Activated T-cell treated with anti-CD3 and anti-CD28 coated beads, Interleukin-2, amount 50 U/mL, for 72 hours (primary cell): ENCODE data around the gene SCFD2. TPM values are rescaled to one million over a fixed set of nuclear protein-coding genes. Genes with fewer than 3 reads are reported as not detected.
"Not testable (repeated sequence)": the region's sequence is repeated elsewhere in the genome, so short reads cannot be mapped to it uniquely, and the experiment has no call there.

Experiments
- ATAC-seq, 2 donors: fragments of 150-1000 bp; cut with Tn5 transposase; replicated peaks in 1 of 2; 2 replicates each; pipeline ENCODE4 v1.10.0; 2021; ENCODE audit warnings: moderate library complexity in 2 of 2, mild to moderate bottlenecking in 1 of 2
- DNase-seq, 2 donors: peaks; one replicate each; pipeline ENCODE4 v3.0.0; 2021 to 2022; ENCODE audit warnings: mixed read lengths in 1 of 2
- H3K27ac Mint-ChIP-seq: one replicate; pipeline ENCODE4 v1.8.0; 2022; ENCODE audit warnings: mild to moderate bottlenecking, moderate library complexity, mixed read lengths
- H3K27me3 Mint-ChIP-seq: one replicate; pipeline ENCODE4 v1.8.0; 2022; ENCODE audit warnings: low read depth, mixed read lengths
- H3K36me3 Mint-ChIP-seq, 2 donors: one replicate each; pipeline ENCODE4 v1.8.0; 2022; ENCODE audit warnings: mixed read lengths in 2 of 2, mild to moderate bottlenecking in 1 of 2; ENCODE audit not compliant: insufficient read depth in 2 of 2
- H3K4me1 Mint-ChIP-seq: one replicate; pipeline ENCODE4 v1.8.0; 2022; ENCODE audit warnings: low read depth, mixed read lengths
- H3K4me3 Mint-ChIP-seq, 2 donors: one replicate each; pipeline ENCODE4 v1.8.0; 2022; ENCODE audit warnings: mild to moderate bottlenecking in 2 of 2, mixed read lengths in 2 of 2, moderate library complexity in 2 of 2
- H3K9me3 Mint-ChIP-seq, 2 donors: one replicate each; pipeline ENCODE4 v1.8.0; 2022; ENCODE audit warnings: mixed read lengths in 2 of 2
- total RNA-seq, 2 donors: library from RNA; stranded (reverse); gene quantifications; one replicate each; pipeline ENCODE4 v1.2.3, GENCODE V29; 2022

SCFD2 gene
- total RNA-seq, 2 donors from 2014 or later = 15.5 to 17.6 TPM

- Mint-ChIP-seq H3K36me3 (peaks cover 0 to 6% of the 10 kb centered on the region in 2 donors), H3K4me1 (peaks cover 11% of the 10 kb centered on the region), H3K9me3 (peaks cover 0 to 2% of the 10 kb centered on the region in 2 donors)
Observed at GRCh38 chr4:53076374-53076958, 289.4 kb downstream of the SCFD2 start.

GRCh38 chr4:53075162-53075785 lies 290.6 kb downstream of the SCFD2 start:
- DNase-seq (no peak), ATAC-seq (no peak)
- Mint-ChIP-seq H3K4me3 (peak overlapping the region; percentile 7 to 55), H3K27ac (peak overlapping the region; percentile 43), H3K27me3 (no peaks in the 10 kb centered on the region), H3K4me1 (peaks cover 11% of the 10 kb centered on the region), H3K36me3 (peaks cover 4 to 6% of the 10 kb centered on the region in 2 donors), H3K9me3 (peaks cover 4 to 6% of the 10 kb centered on the region in 2 donors)

More at GRCh38 chr4:53076374-53076958, 289.4 kb downstream of the SCFD2 start:
- Mint-ChIP-seq H3K27me3 (no peaks in the 10 kb centered on the region), H3K27ac (no peak overlapping the region), H3K4me3 (no peak overlapping the region)
- DNase-seq (no peak), ATAC-seq (no peak)

GRCh38 chr4:53068755-53069330 lies 297.0 kb downstream of the SCFD2 start:
- DNase-seq = no peak
- H3K27ac Mint-ChIP-seq = no peak overlapping the region
- no peaks in the 10 kb centered on the region for H3K4me1 Mint-ChIP-seq
- no peak overlapping the region for H3K4me3 Mint-ChIP-seq
- peaks cover 12 to 13% of the 10 kb centered on the region in 2 donors for H3K9me3 Mint-ChIP-seq
- H3K27me3 Mint-ChIP-seq = no peaks in the 10 kb centered on the region
- H3K36me3 Mint-ChIP-seq = peaks cover 14 to 16% of the 10 kb centered on the region in 2 donors
- ATAC-seq = no peak

- ATAC-seq (peak; percentile 34 to 38), DNase-seq (no peak)
- Mint-ChIP-seq H3K27ac (peak overlapping the region; percentile 10), H3K4me3 (no peak overlapping the region), H3K36me3 (peaks cover 14 to 16% of the 10 kb centered on the region in 2 donors), H3K4me1 (no peaks in the 10 kb centered on the region), H3K27me3 (no peaks in the 10 kb centered on the region), H3K9me3 (peaks cover 12 to 13% of the 10 kb centered on the region in 2 donors)
Observed at GRCh38 chr4:53067125-53067802, 298.6 kb downstream of the SCFD2 start.

- H3K4me1 Mint-ChIP-seq = no peaks in the 10 kb centered on the region
- DNase-seq (no peak), ATAC-seq (no peak)
Observed at GRCh38 chr4:53066155-53066554, 299.7 kb downstream of the SCFD2 start.

GRCh38 chr4:53064609-53065008 lies 301.3 kb downstream of the SCFD2 start:
- peaks cover 12 to 14% of the 10 kb centered on the region in 2 donors for H3K36me3 Mint-ChIP-seq
- no peak for DNase-seq
- H3K9me3 Mint-ChIP-seq = peaks cover 7 to 10% of the 10 kb centered on the region in 2 donors
- no peak overlapping the region for H3K4me3 Mint-ChIP-seq
- ATAC-seq = no peak
- H3K4me1 Mint-ChIP-seq = no peaks in the 10 kb centered on the region
- no peaks in the 10 kb centered on the region for H3K27me3 Mint-ChIP-seq
- H3K27ac Mint-ChIP-seq = no peak overlapping the region

More at GRCh38 chr4:53066155-53066554, 299.7 kb downstream of the SCFD2 start:
- no peaks in the 10 kb centered on the region for H3K27me3 Mint-ChIP-seq
- H3K36me3 Mint-ChIP-seq = peaks cover 14 to 16% of the 10 kb centered on the region in 2 donors
- H3K27ac Mint-ChIP-seq = no peak overlapping the region
- H3K9me3 Mint-ChIP-seq = peaks cover 10 to 13% of the 10 kb centered on the region in 2 donors
- H3K4me3 Mint-ChIP-seq = no peak overlapping the region

- DNase-seq = no peak
- peaks cover 0 to 7% of the 10 kb centered on the region in 2 donors for H3K9me3 Mint-ChIP-seq
- H3K4me3 Mint-ChIP-seq = no peak overlapping the region
- H3K36me3 Mint-ChIP-seq = peaks cover 2 to 3% of the 10 kb centered on the region in 2 donors
- H3K27ac Mint-ChIP-seq = no peak overlapping the region
- no peaks in the 10 kb centered on the region for H3K27me3 Mint-ChIP-seq
- no peaks in the 10 kb centered on the region for H3K4me1 Mint-ChIP-seq
- no peak for ATAC-seq
Observed at GRCh38 chr4:53061091-53061850, 304.6 kb downstream of the SCFD2 start.

- ATAC-seq = no peak
- Mint-ChIP-seq H3K27me3 (no peaks in the 10 kb centered on the region), H3K9me3 (peaks cover 0 to 7% of the 10 kb centered on the region in 2 donors), H3K27ac (no peak overlapping the region), H3K36me3 (peaks cover 2 to 3% of the 10 kb centered on the region in 2 donors), H3K4me1 (no peaks in the 10 kb centered on the region), H3K4me3 (no peak overlapping the region)
- DNase-seq = no peak
Observed at GRCh38 chr4:53060278-53060677, 305.6 kb downstream of the SCFD2 start.

GRCh38 chr4:53059871-53060270 lies 306.0 kb downstream of the SCFD2 start:
- DNase-seq (no peak), ATAC-seq (no peak)
- H3K4me3 Mint-ChIP-seq = no peak overlapping the region
- H3K9me3 Mint-ChIP-seq = peaks cover 0 to 7% of the 10 kb centered on the region in 2 donors
- no peak overlapping the region for H3K27ac Mint-ChIP-seq
- no peaks in the 10 kb centered on the region for H3K4me1 Mint-ChIP-seq
- peaks cover 2 to 3% of the 10 kb centered on the region in 2 donors for H3K36me3 Mint-ChIP-seq
- no peaks in the 10 kb centered on the region for H3K27me3 Mint-ChIP-seq

- ATAC-seq (no peak), DNase-seq (no peak)
- Mint-ChIP-seq H3K4me3 (no peak overlapping the region), H3K4me1 (no peaks in the 10 kb centered on the region), H3K27ac (no peak overlapping the region), H3K9me3 (peaks cover 0 to 7% of the 10 kb centered on the region in 2 donors), H3K27me3 (no peaks in the 10 kb centered on the region), H3K36me3 (peaks cover 2 to 3% of the 10 kb centered on the region in 2 donors)
Observed at GRCh38 chr4:53059256-53059655, 306.6 kb downstream of the SCFD2 start.

- H3K9me3 Mint-ChIP-seq = peaks cover 0 to 7% of the 10 kb centered on the region in 2 donors
- H3K27me3 Mint-ChIP-seq = no peaks in the 10 kb centered on the region
- no peak for ATAC-seq
- H3K4me1 Mint-ChIP-seq = no peaks in the 10 kb centered on the region
- DNase-seq = no peak
- peaks cover 2 to 3% of the 10 kb centered on the region in 2 donors for H3K36me3 Mint-ChIP-seq
- no peak overlapping the region for H3K27ac Mint-ChIP-seq
- no peak overlapping the region for H3K4me3 Mint-ChIP-seq
Observed at GRCh38 chr4:53057679-53058078, 308.2 kb downstream of the SCFD2 start.

- H3K9me3 Mint-ChIP-seq, H3K27ac Mint-ChIP-seq, H3K4me3 Mint-ChIP-seq, H3K36me3 Mint-ChIP-seq, H3K27me3 Mint-ChIP-seq, H3K4me1 Mint-ChIP-seq, ATAC-seq, DNase-seq: not testable (repeated sequence)
Observed at GRCh38 chr4:53057108-53057507, 308.8 kb downstream of the SCFD2 start.
